Activated naive CD4-positive, alpha-beta T cell treated with anti-CD3 and anti-CD28 coated beads, Interleukin-2, amount 50 U/mL, for 16 hours (primary cell): ENCODE measurements around the gene ACSF3.
A peak's percentile ranks its signal among the peaks of the same experiment; 100 is the strongest.
"Not testable (repeated sequence)": the region's sequence is repeated elsewhere in the genome, so short reads cannot be mapped to it uniquely, and the experiment has no call there.

ENCODE experiments used
- DNase-seq: peaks from one replicate; pipeline ENCODE4 v3.0.0-alpha.2; 2020

The ACSF3 gene

GRCh38 chr16:89074072-89074674, 19.5 kb upstream of the ACSF3 start:
- not testable (repeated sequence) for DNase-seq

- DNase-seq = no peak
These were observed 18.6 kb upstream of the ACSF3 start for GRCh38 chr16:89074803-89075688.

- DNase-seq = no peak
These were observed 17.5 kb upstream of the ACSF3 start for GRCh38 chr16:89076159-89076558.

GRCh38 chr16:89077076-89077475, 16.6 kb upstream of the ACSF3 start:
- no peak for DNase-seq

GRCh38 chr16:89078172-89078571, 15.5 kb upstream of the ACSF3 start:
- DNase-seq = no peak

GRCh38 chr16:89079434-89079980, 14.1 kb upstream of the ACSF3 start:
- no peak for DNase-seq

GRCh38 chr16:89080196-89080853, 13.3 kb upstream of the ACSF3 start:
- DNase-seq = no peak

GRCh38 chr16:89081556-89081955, 12.1 kb upstream of the ACSF3 start:
- no peak for DNase-seq

- DNase-seq = no peak
These were observed 9.2 kb upstream of the ACSF3 start for GRCh38 chr16:89084411-89084810.

- DNase-seq = no peak
These were observed 8.6 kb upstream of the ACSF3 start for GRCh38 chr16:89084814-89085612.

- DNase-seq = no peak
These were observed 7.9 kb upstream of the ACSF3 start for GRCh38 chr16:89085755-89086154.

GRCh38 chr16:89087922-89088497, 5.6 kb upstream of the ACSF3 start:
- no peak for DNase-seq

- DNase-seq = no peak
These were observed 4.5 kb upstream of the ACSF3 start for GRCh38 chr16:89089120-89089519.

- DNase-seq = no peak
These were observed 3.4 kb upstream of the ACSF3 start for GRCh38 chr16:89090182-89090630.

GRCh38 chr16:89090669-89091426, 2.8 kb upstream of the ACSF3 start:
- no peak for DNase-seq

- no peak for DNase-seq
These were observed 1.6 kb upstream of the ACSF3 start for GRCh38 chr16:89092013-89092412.

GRCh38 chr16:89093252-89093601, 425 bp upstream of the ACSF3 start:
- not testable (repeated sequence) for DNase-seq

GRCh38 chr16:89094252-89094879, 714 bp downstream of the ACSF3 start:
- peak; percentile 38 for DNase-seq

GRCh38 chr16:89094880-89095258, 1.2 kb downstream of the ACSF3 start:
- no peak for DNase-seq

- no peak for DNase-seq
These were observed 1.9 kb downstream of the ACSF3 start for GRCh38 chr16:89095491-89095951.
